Calu3 (cell line): Measurements from ENCODE around the gene SIRT7. TPM values are rescaled to one million over a fixed set of nuclear protein-coding genes. Genes with fewer than 3 reads are reported as not detected.

Experiments
- BruUV-seq: library from RNA; stranded (reverse); fragments of 400-500 nt; replicated peaks from 2 replicates; lab custom pipeline; 2021; lab: Mats Ljungman, UMichigan
- CTCF ChIA-PET: fragments of 300-600 bp; sonication (Branson Sonifier 250); formaldehyde crosslinking; loops from one replicate; lab custom pipeline; 2022; ENCODE audit warnings: antibody characterized with exemption; lab: Charles Lee
- DNase-seq: peaks from one replicate; pipeline ENCODE4 v3.0.0; 2022
- H3K27ac Mint-ChIP-seq: one replicate; pipeline ENCODE4 v1.8.0; 2022; ENCODE audit warnings: mixed read lengths; ENCODE audit not compliant: unreplicated experiment
- H3K27me3 Mint-ChIP-seq: one replicate; pipeline ENCODE4 v1.8.0; 2022; ENCODE audit warnings: mixed read lengths; ENCODE audit not compliant: unreplicated experiment
- H3K36me3 Mint-ChIP-seq: one replicate; pipeline ENCODE4 v1.8.0; 2022; ENCODE audit warnings: mild to moderate bottlenecking, moderate library complexity, mixed read lengths; ENCODE audit not compliant: insufficient read depth, unreplicated experiment
- H3K4me1 Mint-ChIP-seq: one replicate; pipeline ENCODE4 v1.8.0; 2022; ENCODE audit warnings: mild to moderate bottlenecking, low read depth, mixed read lengths; ENCODE audit not compliant: unreplicated experiment
- H3K4me3 Mint-ChIP-seq: one replicate; pipeline ENCODE4 v1.8.0; 2022; ENCODE audit warnings: mild to moderate bottlenecking, low read depth, moderate library complexity, mixed read lengths; ENCODE audit not compliant: unreplicated experiment
- H3K9me3 Mint-ChIP-seq: one replicate; pipeline ENCODE4 v1.8.0; 2022; ENCODE audit warnings: low read depth, mixed read lengths; ENCODE audit not compliant: unreplicated experiment
- CTCF ChIP-seq: fragments of 200-600 bp; IDR thresholded peaks from one replicate; pipeline ENCODE4 v1.8.0; 2022; ENCODE audit warnings: antibody characterized with exemption; ENCODE audit not compliant: unreplicated experiment
- intact Hi-C: fragments of 100-400 bp; cut with micrococcal nuclease; formaldehyde crosslinking; loops from one replicate; pipeline ENCODE4 v1.10.0; 2022; ENCODE audit not compliant: unreplicated experiment
- total RNA-seq: library from RNA; stranded (reverse); gene quantifications from 2 replicates; pipeline ENCODE4 v1.2.3, GENCODE V29; 2022

Gene SIRT7
- total RNA-seq, 1 experiment from 2014 or later: 50.3 TPM

- no peak overlapping the region for H3K27ac Mint-ChIP-seq
- BruUV-seq: no TSS peak
- H3K36me3 Mint-ChIP-seq: peaks cover 41% of the 10 kb centered on the region
- intact Hi-C loops: no loop called here
- DNase-seq: no peak
- no peak for TF ChIP-seq CTCF
- H3K27me3 Mint-ChIP-seq: peaks cover 16% of the 10 kb centered on the region
- H3K9me3 Mint-ChIP-seq: no peaks in the 10 kb centered on the region
- no peak overlapping the region for H3K4me3 Mint-ChIP-seq
- CTCF ChIA-PET: no interaction called here
- H3K4me1 Mint-ChIP-seq: no peaks in the 10 kb centered on the region
Measured at GRCh38 chr17:81903415-81903831, 14.6 kb downstream of the SIRT7 start.

GRCh38 chr17:81902653-81903414 is 15.1 kb downstream of the SIRT7 start:
- no peaks in the 10 kb centered on the region for H3K4me1 Mint-ChIP-seq
- CTCF ChIA-PET: no interaction called here
- DNase-seq: peak; percentile 29

GRCh38 chr17:81902023-81902652 is 15.8 kb downstream of the SIRT7 start, which contains the start of gene NPB:
Gene NPB (plus strand): TSS chr17:81902238. CDS start chr17:81902278, 40 bp downstream.
- TF ChIP-seq CTCF: no peak
- Mint-ChIP-seq H3K27me3 (peaks cover 16% of the 10 kb centered on the region), H3K4me3 (peak within 1 kb of the TSS; percentile 30), H3K27ac (peak within 1 kb of the TSS; percentile 33), H3K4me1 (no peaks in the 10 kb centered on the region), H3K9me3 (no peaks in the 10 kb centered on the region), H3K36me3 (peaks cover 41% of the 10 kb centered on the region)
- no TSS peak for BruUV-seq
- DNase-seq: peak; percentile 36
- intact Hi-C loops: no loop called here
- CTCF ChIA-PET: no interaction called here

More at GRCh38 chr17:81902653-81903414, 15.1 kb downstream of the SIRT7 start:
- Mint-ChIP-seq H3K9me3 (no peaks in the 10 kb centered on the region), H3K27me3 (peaks cover 16% of the 10 kb centered on the region), H3K4me3 (peak overlapping the region; percentile 30), H3K27ac (no peak overlapping the region), H3K36me3 (peaks cover 41% of the 10 kb centered on the region)
- no peak for TF ChIP-seq CTCF
- no TSS peak for BruUV-seq
- intact Hi-C loops: no loop called here

- TSS peak; percentile 36 for BruUV-seq
- Mint-ChIP-seq H3K27me3 (peaks cover 16% of the 10 kb centered on the region), H3K36me3 (peaks cover 36% of the 10 kb centered on the region), H3K27ac (peak overlapping the region; percentile 33), H3K4me3 (peak overlapping the region; percentile 8), H3K4me1 (no peaks in the 10 kb centered on the region), H3K9me3 (no peaks in the 10 kb centered on the region)
- no peak for TF ChIP-seq CTCF
- intact Hi-C loops: no loop called here
- CTCF ChIA-PET: no interaction called here
- no peak for DNase-seq
Measured at GRCh38 chr17:81901167-81902022, 16.6 kb downstream of the SIRT7 start.
